Measurements from ENCODE around the gene CTNND2.

GRCh38 chr5:11007269-11007870 is 896.9 kb downstream of the CTNND2 start:
- no peak for TF ChIP-seq CTCF (IDR thresholded peaks at IDR 0.05; ENCODE audit: low read depth, low read length, missing input control)
- no peak for TF ChIP-seq FOXA2 (IDR thresholded peaks at IDR 0.05)
